ENCODE data around the gene PNKP. TPM values are rescaled to one million over a fixed set of nuclear protein-coding genes. Genes with fewer than 3 reads are reported as not detected.
A peak's percentile ranks its signal among the peaks of the same experiment; 100 is the strongest.

PNKP gene
- total and polyA plus RNA-seq, 10 of the 15 experiments (the other 5 are each of a cell fraction or from before 2014, with no cell fraction given), result 2.9 to 82.3 (median 33.2) TPM

- TF ChIP-seq, protein P1, sequence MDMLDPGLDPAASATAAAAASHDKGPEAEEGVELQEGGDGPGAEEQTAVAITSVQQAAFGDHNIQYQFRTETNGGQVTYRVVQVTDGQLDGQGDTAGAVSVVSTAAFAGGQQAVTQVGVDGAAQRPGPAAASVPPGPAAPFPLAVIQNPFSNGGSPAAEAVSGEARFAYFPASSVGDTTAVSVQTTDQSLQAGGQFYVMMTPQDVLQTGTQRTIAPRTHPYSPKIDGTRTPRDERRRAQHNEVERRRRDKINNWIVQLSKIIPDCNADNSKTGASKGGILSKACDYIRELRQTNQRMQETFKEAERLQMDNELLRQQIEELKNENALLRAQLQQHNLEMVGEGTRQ (IDR thresholded peaks at IDR 0.05; ENCODE audit: borderline replicate concordance, low read depth, low read length), result peak; percentile 97
- no peak for TF ChIP-seq NFIC (IDR thresholded peaks at IDR 0.05; ENCODE audit: low read depth, low read length)
- TF ChIP-seq HDAC6 (IDR thresholded peaks at IDR 0.05; ENCODE audit: unreplicated experiment), result no peak
- no peak for TF ChIP-seq KDM1A (IDR thresholded peaks at IDR 0.05; ENCODE audit: borderline replicate concordance)
- TF ChIP-seq PAX5 (IDR thresholded peaks at IDR 0.05; ENCODE audit: borderline replicate concordance, low read depth, low read length), result 0 out of 2 replicates have a peak, but pooled peaks have one; percentile 26
- TF ChIP-seq MAX (IDR thresholded peaks at IDR 0.05; ENCODE audit: low read depth, low read length), result peak; percentile 98
- TF ChIP-seq, protein P2, sequence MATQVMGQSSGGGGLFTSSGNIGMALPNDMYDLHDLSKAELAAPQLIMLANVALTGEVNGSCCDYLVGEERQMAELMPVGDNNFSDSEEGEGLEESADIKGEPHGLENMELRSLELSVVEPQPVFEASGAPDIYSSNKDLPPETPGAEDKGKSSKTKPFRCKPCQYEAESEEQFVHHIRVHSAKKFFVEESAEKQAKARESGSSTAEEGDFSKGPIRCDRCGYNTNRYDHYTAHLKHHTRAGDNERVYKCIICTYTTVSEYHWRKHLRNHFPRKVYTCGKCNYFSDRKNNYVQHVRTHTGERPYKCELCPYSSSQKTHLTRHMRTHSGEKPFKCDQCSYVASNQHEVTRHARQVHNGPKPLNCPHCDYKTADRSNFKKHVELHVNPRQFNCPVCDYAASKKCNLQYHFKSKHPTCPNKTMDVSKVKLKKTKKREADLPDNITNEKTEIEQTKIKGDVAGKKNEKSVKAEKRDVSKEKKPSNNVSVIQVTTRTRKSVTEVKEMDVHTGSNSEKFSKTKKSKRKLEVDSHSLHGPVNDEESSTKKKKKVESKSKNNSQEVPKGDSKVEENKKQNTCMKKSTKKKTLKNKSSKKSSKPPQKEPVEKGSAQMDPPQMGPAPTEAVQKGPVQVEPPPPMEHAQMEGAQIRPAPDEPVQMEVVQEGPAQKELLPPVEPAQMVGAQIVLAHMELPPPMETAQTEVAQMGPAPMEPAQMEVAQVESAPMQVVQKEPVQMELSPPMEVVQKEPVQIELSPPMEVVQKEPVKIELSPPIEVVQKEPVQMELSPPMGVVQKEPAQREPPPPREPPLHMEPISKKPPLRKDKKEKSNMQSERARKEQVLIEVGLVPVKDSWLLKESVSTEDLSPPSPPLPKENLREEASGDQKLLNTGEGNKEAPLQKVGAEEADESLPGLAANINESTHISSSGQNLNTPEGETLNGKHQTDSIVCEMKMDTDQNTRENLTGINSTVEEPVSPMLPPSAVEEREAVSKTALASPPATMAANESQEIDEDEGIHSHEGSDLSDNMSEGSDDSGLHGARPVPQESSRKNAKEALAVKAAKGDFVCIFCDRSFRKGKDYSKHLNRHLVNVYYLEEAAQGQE (IDR thresholded peaks at IDR 0.05; ENCODE audit: low read depth, low read length), result no peak
- TF ChIP-seq FOXK2 (IDR thresholded peaks at IDR 0.05), result peak; percentile 98
- TF ChIP-seq TCF12 (IDR thresholded peaks at IDR 0.05; ENCODE audit: low read depth, low read length), result peak; percentile 74; the same call in 1 of the 2 replicates
- TF ChIP-seq, protein P3, sequence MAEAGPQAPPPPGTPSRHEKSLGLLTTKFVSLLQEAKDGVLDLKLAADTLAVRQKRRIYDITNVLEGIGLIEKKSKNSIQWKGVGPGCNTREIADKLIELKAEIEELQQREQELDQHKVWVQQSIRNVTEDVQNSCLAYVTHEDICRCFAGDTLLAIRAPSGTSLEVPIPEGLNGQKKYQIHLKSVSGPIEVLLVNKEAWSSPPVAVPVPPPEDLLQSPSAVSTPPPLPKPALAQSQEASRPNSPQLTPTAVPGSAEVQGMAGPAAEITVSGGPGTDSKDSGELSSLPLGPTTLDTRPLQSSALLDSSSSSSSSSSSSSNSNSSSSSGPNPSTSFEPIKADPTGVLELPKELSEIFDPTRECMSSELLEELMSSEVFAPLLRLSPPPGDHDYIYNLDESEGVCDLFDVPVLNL (IDR thresholded peaks at IDR 0.05; ENCODE audit: low read depth, low read length), result no peak
- TF ChIP-seq SMAD5 (IDR thresholded peaks at IDR 0.05; ENCODE audit: low read depth), result no peak
- no peak for TF ChIP-seq BMI1 (IDR thresholded peaks at IDR 0.05; ENCODE audit: borderline replicate concordance)
- TF ChIP-seq DPF2 (IDR thresholded peaks at IDR 0.05), result no peak; the same call in 1 of the 2 replicates
- no peak for TF ChIP-seq CEBPZ (IDR thresholded peaks at IDR 0.05; ENCODE audit: low read depth, low read length)
- no peak for TF ChIP-seq KAT2A (conservative IDR thresholded peaks at IDR 0.05; ENCODE audit: control insufficient read depth, low read depth, low read length)
- TF ChIP-seq CREB1 (IDR thresholded peaks at IDR 0.05; ENCODE audit: low read depth), result peak; percentile 97
- TF ChIP-seq E4F1 (IDR thresholded peaks at IDR 0.05; ENCODE audit: borderline replicate concordance, partially characterized antibody), result no peak
Observed at GRCh38 chr19:49877020-49877878, 9.9 kb upstream of the PNKP start, which contains the start of the genes AKT1S1 and TBC1D17 (continued).
